ENCODE data around the gene GIT1.

Gene GIT1

GRCh38 chr17:29615492-29616299 is 26.2 kb upstream of the GIT1 start:
- DNase-seq (ENCODE audit: extremely low read depth in 1 of 2, low read depth in 1 of 2), result peak in 1 of 2 donors; percentile 73

- peak; percentile 49 to 52 for DNase-seq (ENCODE audit: extremely low read depth in 1 of 2, low read depth in 1 of 2)
Observed at GRCh38 chr17:29615048-29615385, 25.6 kb upstream of the GIT1 start.

GRCh38 chr17:29614349-29615047 is 25.1 kb upstream of the GIT1 start:
- DNase-seq (ENCODE audit: extremely low read depth in 1 of 2, low read depth in 1 of 2), result no peak

- DNase-seq (ENCODE audit: extremely low read depth in 1 of 2, low read depth in 1 of 2), result no peak
Observed at GRCh38 chr17:29613856-29614255, 24.4 kb upstream of the GIT1 start.

- DNase-seq (ENCODE audit: extremely low read depth in 1 of 2, low read depth in 1 of 2), result peak; percentile 79 to 92
Observed at GRCh38 chr17:29613352-29613837, 23.9 kb upstream of the GIT1 start.

GRCh38 chr17:29612404-29613280 is 23.2 kb upstream of the GIT1 start:
- no peak for DNase-seq (ENCODE audit: extremely low read depth in 1 of 2, low read depth in 1 of 2)

- DNase-seq (ENCODE audit: extremely low read depth in 1 of 2, low read depth in 1 of 2), result no peak
Observed at GRCh38 chr17:29612094-29612403, 22.6 kb upstream of the GIT1 start.

GRCh38 chr17:29611351-29612093 is 22.1 kb upstream of the GIT1 start:
- DNase-seq (ENCODE audit: extremely low read depth in 1 of 2, low read depth in 1 of 2), result no peak

GRCh38 chr17:29610395-29610794 is 20.9 kb upstream of the GIT1 start:
- DNase-seq (ENCODE audit: extremely low read depth in 1 of 2, low read depth in 1 of 2), result no peak

- DNase-seq (ENCODE audit: extremely low read depth in 1 of 2, low read depth in 1 of 2), result no peak
Observed at GRCh38 chr17:29608986-29609385, 19.5 kb upstream of the GIT1 start.

- no peak for DNase-seq (ENCODE audit: extremely low read depth in 1 of 2, low read depth in 1 of 2)
Observed at GRCh38 chr17:29607557-29608195, 18.2 kb upstream of the GIT1 start.

- DNase-seq (ENCODE audit: extremely low read depth in 1 of 2, low read depth in 1 of 2), result no peak
Observed at GRCh38 chr17:29603109-29603674, 13.7 kb upstream of the GIT1 start.

GRCh38 chr17:29597361-29598172 is 8.1 kb upstream of the GIT1 start:
- DNase-seq (ENCODE audit: extremely low read depth in 1 of 2, low read depth in 1 of 2), result no peak

- DNase-seq (ENCODE audit: extremely low read depth in 1 of 2, low read depth in 1 of 2), result no peak
Observed at GRCh38 chr17:29596811-29597210, 7.4 kb upstream of the GIT1 start.

- no peak for DNase-seq (ENCODE audit: extremely low read depth in 1 of 2, low read depth in 1 of 2)
Observed at GRCh38 chr17:29595943-29596774, 6.7 kb upstream of the GIT1 start.

GRCh38 chr17:29595107-29595942 is 5.9 kb upstream of the GIT1 start:
- no peak for DNase-seq (ENCODE audit: extremely low read depth in 1 of 2, low read depth in 1 of 2)

- no peak for DNase-seq (ENCODE audit: extremely low read depth in 1 of 2, low read depth in 1 of 2)
Observed at GRCh38 chr17:29594519-29595090, 5.2 kb upstream of the GIT1 start.

Measured in activated CD8-positive, alpha-beta memory T cell treated with anti-CD3 and anti-CD28 coated beads for 1 hour (primary cell).